ENCODE results near the gene FRMPD2. TPM values are rescaled to one million over a fixed set of nuclear protein-coding genes. Genes with fewer than 3 reads are reported as not detected.
"Not testable (repeated sequence)": the region's sequence is repeated elsewhere in the genome, so short reads cannot be mapped to it uniquely, and the experiment has no call there.

FRMPD2 gene
- total RNA-seq, 4 donors from 2014 or later = 1.2 TPM; not detected in 3

GRCh38 chr10:48287417-48288391, 13.2 kb upstream of the FRMPD2 start:
- TF ChIP-seq, protein P1, sequence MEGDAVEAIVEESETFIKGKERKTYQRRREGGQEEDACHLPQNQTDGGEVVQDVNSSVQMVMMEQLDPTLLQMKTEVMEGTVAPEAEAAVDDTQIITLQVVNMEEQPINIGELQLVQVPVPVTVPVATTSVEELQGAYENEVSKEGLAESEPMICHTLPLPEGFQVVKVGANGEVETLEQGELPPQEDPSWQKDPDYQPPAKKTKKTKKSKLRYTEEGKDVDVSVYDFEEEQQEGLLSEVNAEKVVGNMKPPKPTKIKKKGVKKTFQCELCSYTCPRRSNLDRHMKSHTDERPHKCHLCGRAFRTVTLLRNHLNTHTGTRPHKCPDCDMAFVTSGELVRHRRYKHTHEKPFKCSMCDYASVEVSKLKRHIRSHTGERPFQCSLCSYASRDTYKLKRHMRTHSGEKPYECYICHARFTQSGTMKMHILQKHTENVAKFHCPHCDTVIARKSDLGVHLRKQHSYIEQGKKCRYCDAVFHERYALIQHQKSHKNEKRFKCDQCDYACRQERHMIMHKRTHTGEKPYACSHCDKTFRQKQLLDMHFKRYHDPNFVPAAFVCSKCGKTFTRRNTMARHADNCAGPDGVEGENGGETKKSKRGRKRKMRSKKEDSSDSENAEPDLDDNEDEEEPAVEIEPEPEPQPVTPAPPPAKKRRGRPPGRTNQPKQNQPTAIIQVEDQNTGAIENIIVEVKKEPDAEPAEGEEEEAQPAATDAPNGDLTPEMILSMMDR (IDR thresholded peaks at IDR 0.05) = no peak
- no peak for TF ChIP-seq POLR2A (IDR thresholded peaks at IDR 0.05)
- 47 to 48% methylated on average over 13 of the region's 13 CpGs for WGBS, 2 donors
- intact Hi-C loops (cut with DNase I; ENCODE audit: low total_unique reads) = no loop called here
- no peak overlapping the region for H3K4me3 ChIP-seq (ENCODE audit: low read depth, poor library complexity, severe bottlenecking)
- DNase-seq (ENCODE audit: low spot score in 2 of 2) = peak in 1 of 2 donors; percentile 31

DNA sequence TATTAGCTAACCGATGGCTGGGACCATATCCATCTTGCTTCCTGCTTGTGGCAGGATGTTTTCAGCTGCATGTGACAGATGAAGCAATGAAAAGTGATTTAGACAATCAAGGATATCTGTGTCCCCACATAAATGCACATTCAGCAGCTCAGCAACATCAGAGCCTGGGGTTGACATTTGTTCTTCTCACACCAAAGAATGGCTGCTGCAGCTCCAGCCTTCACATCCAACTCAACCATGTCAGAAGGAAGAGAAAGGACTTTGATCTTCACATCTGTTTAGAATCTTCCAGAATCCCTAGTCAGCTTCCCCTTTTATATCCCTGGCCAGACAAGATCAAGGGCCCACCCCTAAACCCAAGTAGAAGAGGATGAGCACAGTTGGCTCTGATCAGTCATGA, 11.9 kb upstream of the FRMPD2 start:
- TF ChIP-seq POLR2A (IDR thresholded peaks at IDR 0.05) = no peak
- intact Hi-C loops (cut with DNase I; ENCODE audit: low total_unique reads) = no loop called here
- H3K4me3 ChIP-seq (ENCODE audit: low read depth, poor library complexity, severe bottlenecking) = no peak overlapping the region
- WGBS, 2 donors = 78 to 94% methylated on average over 1 of the region's 1 CpG
- no peak for DNase-seq (ENCODE audit: low spot score in 2 of 2)

DNA sequence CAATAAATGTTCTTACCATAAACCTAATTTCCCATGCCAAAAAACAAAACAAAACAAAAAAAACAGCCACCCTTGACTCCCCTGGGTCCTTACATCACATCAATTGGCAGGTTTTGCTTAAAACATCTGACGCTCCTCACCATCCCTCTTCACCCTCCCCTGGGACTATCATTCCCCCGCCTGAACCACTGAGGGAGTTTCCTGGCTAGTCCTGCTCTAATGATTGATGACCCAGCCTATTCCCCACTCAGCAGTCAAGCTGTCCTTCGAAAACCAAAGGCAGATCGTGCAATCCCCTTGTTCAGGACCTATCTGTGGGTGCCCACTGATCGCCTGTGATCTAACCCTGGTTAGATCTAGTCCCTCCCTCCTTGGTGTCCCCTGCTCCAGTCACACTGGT, 11.2 kb upstream of the FRMPD2 start:
- no peak for DNase-seq (ENCODE audit: low spot score in 2 of 2)
- no peak for TF ChIP-seq POLR2A (IDR thresholded peaks at IDR 0.05)
- TF ChIP-seq, protein P1 (IDR thresholded peaks at IDR 0.05) = no peak
- H3K4me3 ChIP-seq (ENCODE audit: low read depth, poor library complexity, severe bottlenecking) = no peak overlapping the region
- intact Hi-C loops (cut with DNase I; ENCODE audit: low total_unique reads) = no loop called here
- 63 to 65% methylated on average over 5 of the region's 5 CpGs for WGBS, 2 donors

- H3K4me3 ChIP-seq (ENCODE audit: low read depth, poor library complexity, severe bottlenecking) = no peak overlapping the region
- intact Hi-C loops (cut with DNase I; ENCODE audit: low total_unique reads) = no loop called here
- peak in 1 of 2 donors; percentile 36 for DNase-seq (ENCODE audit: low spot score in 2 of 2)
- TF ChIP-seq, protein P1 (IDR thresholded peaks at IDR 0.05) = no peak
- TF ChIP-seq POLR2A (IDR thresholded peaks at IDR 0.05) = no peak
- 74 to 77% methylated on average over 4 of the region's 4 CpGs for WGBS, 2 donors
Measured at GRCh38 chr10:48284811-48285210, 10.3 kb upstream of the FRMPD2 start.

- WGBS, 2 donors = 80 to 82% methylated on average over 2 of the region's 2 CpGs
- peak in 1 of 2 donors; percentile 18 for DNase-seq (ENCODE audit: low spot score in 2 of 2)
- TF ChIP-seq POLR2A (IDR thresholded peaks at IDR 0.05) = no peak
- TF ChIP-seq, protein P1 (IDR thresholded peaks at IDR 0.05) = no peak
- intact Hi-C loops (cut with DNase I; ENCODE audit: low total_unique reads) = no loop called here
- no peak overlapping the region for H3K4me3 ChIP-seq (ENCODE audit: low read depth, poor library complexity, severe bottlenecking)
Measured at GRCh38 chr10:48284002-48284546, 9.6 kb upstream of the FRMPD2 start.

DNA sequence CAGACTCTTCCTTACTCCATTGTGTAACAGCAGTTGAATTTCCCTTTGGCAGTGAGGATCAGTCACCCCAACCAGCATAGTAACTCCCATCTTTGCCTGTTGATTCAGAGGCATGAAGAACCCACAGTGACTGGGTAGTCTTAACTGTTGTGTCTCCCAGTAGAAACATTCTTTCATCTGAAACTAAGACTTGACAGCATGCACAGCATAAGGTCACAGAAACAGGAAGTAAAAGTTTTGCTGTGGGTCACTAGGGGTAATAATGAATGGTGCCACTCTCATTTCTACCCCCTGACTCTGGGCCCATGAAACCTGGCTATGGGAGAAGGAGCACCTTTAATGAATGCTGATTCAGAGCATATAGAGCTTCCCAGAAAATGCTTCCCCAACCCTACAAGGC, 8.3 kb upstream of the FRMPD2 start:
- DNase-seq (ENCODE audit: low spot score in 2 of 2) = no peak
- no peak for TF ChIP-seq POLR2A (IDR thresholded peaks at IDR 0.05)
- no peak overlapping the region for H3K4me3 ChIP-seq (ENCODE audit: low read depth, poor library complexity, severe bottlenecking)
- intact Hi-C loops (cut with DNase I; ENCODE audit: low total_unique reads) = no loop called here

DNA sequence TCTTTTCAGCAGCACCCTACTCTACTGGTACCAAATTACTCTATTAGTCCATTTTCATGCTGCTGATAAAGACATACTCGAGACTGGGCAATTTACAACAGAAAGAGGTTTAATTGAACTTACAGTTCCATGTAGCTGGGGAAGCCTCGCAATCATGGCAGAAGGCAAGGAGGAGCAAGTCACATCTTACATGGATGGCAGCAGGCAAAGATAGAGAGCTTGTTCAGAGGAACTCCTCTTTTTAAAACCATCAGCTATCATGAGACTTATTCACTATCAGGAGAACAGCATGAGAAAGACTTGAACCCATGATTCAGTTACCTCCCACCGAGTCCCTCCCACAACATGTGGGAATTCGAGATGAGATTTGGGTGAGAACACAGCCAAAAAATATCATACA, 7.2 kb upstream of the FRMPD2 start:
- intact Hi-C loops (cut with DNase I; ENCODE audit: low total_unique reads); H3K4me3 ChIP-seq (ENCODE audit: low read depth, poor library complexity, severe bottlenecking): not testable (repeated sequence)
- 68 to 75% methylated on average over 4 of the region's 4 CpGs for WGBS, 2 donors
- DNase-seq (ENCODE audit: low spot score in 2 of 2) = peak in 1 of 2 donors; percentile 14

Measured in lower leg skin (tissue), 4 donors.